ENCODE data around the gene LARP1B. TPM values are rescaled to one million over a fixed set of nuclear protein-coding genes. Genes with fewer than 3 reads are reported as not detected.

Gene LARP1B
- total RNA-seq, 2 donors from 2014 or later: 28.8 to 29.5 TPM

- H3K27ac ChIP-seq: no peak overlapping the region
These were observed 173.7 kb downstream of the LARP1B start for GRCh38 chr4:128234836-128235235.

GRCh38 chr4:128241019-128241418 lies 179.9 kb downstream of the LARP1B start:
- Histone ChIP-seq H3K9ac (ENCODE audit: low read depth in 2 of 2, low read length in 2 of 2) (no peak overlapping the region), H3K27ac (no peak overlapping the region), H3K36me3 (no peaks in the 10 kb centered on the region)

More at GRCh38 chr4:128234836-128235235, 173.7 kb downstream of the LARP1B start:
- Histone ChIP-seq H3K27me3 (no peaks in the 10 kb centered on the region), H3K9ac (ENCODE audit: low read depth in 2 of 2, low read length in 2 of 2) (no peak overlapping the region), H3K4me1 (no peaks in the 10 kb centered on the region), H3K9me3 (no peaks in the 10 kb centered on the region), H3K36me3 (no peaks in the 10 kb centered on the region), H3K4me3 (no peak overlapping the region)
- intact Hi-C loops (cut with DNase I): no loop called here
- DNase-seq: no peak
- TF ChIP-seq, protein P1, sequence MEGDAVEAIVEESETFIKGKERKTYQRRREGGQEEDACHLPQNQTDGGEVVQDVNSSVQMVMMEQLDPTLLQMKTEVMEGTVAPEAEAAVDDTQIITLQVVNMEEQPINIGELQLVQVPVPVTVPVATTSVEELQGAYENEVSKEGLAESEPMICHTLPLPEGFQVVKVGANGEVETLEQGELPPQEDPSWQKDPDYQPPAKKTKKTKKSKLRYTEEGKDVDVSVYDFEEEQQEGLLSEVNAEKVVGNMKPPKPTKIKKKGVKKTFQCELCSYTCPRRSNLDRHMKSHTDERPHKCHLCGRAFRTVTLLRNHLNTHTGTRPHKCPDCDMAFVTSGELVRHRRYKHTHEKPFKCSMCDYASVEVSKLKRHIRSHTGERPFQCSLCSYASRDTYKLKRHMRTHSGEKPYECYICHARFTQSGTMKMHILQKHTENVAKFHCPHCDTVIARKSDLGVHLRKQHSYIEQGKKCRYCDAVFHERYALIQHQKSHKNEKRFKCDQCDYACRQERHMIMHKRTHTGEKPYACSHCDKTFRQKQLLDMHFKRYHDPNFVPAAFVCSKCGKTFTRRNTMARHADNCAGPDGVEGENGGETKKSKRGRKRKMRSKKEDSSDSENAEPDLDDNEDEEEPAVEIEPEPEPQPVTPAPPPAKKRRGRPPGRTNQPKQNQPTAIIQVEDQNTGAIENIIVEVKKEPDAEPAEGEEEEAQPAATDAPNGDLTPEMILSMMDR (IDR thresholded peaks at IDR 0.05): no peak

GRCh38 chr4:128241425-128241913 lies 180.4 kb downstream of the LARP1B start:
- Histone ChIP-seq H3K4me3 (no peak overlapping the region), H3K9me3 (no peaks in the 10 kb centered on the region), H3K27ac (no peak overlapping the region), H3K27me3 (no peaks in the 10 kb centered on the region), H3K9ac (ENCODE audit: low read depth in 2 of 2, low read length in 2 of 2) (no peak overlapping the region), H3K36me3 (no peaks in the 10 kb centered on the region), H3K4me1 (no peaks in the 10 kb centered on the region)
- TF ChIP-seq, protein P1 (IDR thresholded peaks at IDR 0.05): no peak
- no peak for DNase-seq
- intact Hi-C loops (cut with DNase I): no loop called here

More at GRCh38 chr4:128241019-128241418, 179.9 kb downstream of the LARP1B start:
- no peaks in the 10 kb centered on the region for H3K4me1 ChIP-seq
- no peak overlapping the region for H3K4me3 ChIP-seq
- H3K27me3 ChIP-seq: no peaks in the 10 kb centered on the region
- TF ChIP-seq, protein P1 (IDR thresholded peaks at IDR 0.05): no peak
- DNase-seq: no peak
- no peaks in the 10 kb centered on the region for H3K9me3 ChIP-seq
- intact Hi-C loops (cut with DNase I): no loop called here

DNA sequence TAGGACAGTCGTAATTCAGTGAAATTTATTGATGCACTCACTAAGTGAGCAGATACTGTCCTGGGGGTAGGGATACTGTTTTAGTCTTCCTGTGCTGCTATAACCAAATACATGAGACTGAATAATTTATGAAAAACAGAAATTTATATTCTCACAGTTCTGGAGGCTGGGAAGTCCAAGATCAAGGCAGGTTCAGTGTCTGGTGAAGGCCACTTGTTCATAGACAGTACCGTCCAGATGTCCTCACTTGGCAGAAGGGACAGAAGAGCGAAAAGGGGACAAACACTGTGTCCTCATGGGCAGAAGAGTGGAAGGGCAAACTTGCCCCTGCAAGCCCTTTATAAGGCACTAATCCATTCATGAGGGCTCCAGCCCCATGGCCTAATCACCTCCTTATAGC lies 180.9 kb downstream of the LARP1B start:
- Histone ChIP-seq H3K27me3 (no peaks in the 10 kb centered on the region), H3K9ac (ENCODE audit: low read depth in 2 of 2, low read length in 2 of 2) (no peak overlapping the region), H3K27ac (no peak overlapping the region), H3K4me1 (no peaks in the 10 kb centered on the region), H3K36me3 (no peaks in the 10 kb centered on the region), H3K9me3 (no peaks in the 10 kb centered on the region), H3K4me3 (no peak overlapping the region)
- intact Hi-C loops (cut with DNase I): no loop called here
- no peak for DNase-seq
- TF ChIP-seq, protein P1 (IDR thresholded peaks at IDR 0.05): no peak

GRCh38 chr4:128242601-128243000 lies 181.5 kb downstream of the LARP1B start:
- H3K27me3 ChIP-seq: no peaks in the 10 kb centered on the region
- no peak for DNase-seq
- no peak overlapping the region for H3K9ac ChIP-seq (ENCODE audit: low read depth in 2 of 2, low read length in 2 of 2)
- no peak overlapping the region for H3K4me3 ChIP-seq
- TF ChIP-seq, protein P1 (IDR thresholded peaks at IDR 0.05): no peak
- H3K4me1 ChIP-seq: no peaks in the 10 kb centered on the region
- no peak overlapping the region for H3K27ac ChIP-seq
- no peaks in the 10 kb centered on the region for H3K36me3 ChIP-seq
- intact Hi-C loops (cut with DNase I): no loop called here
- no peaks in the 10 kb centered on the region for H3K9me3 ChIP-seq

All from colonic mucosa (tissue), 4 donors.